Measurements from ENCODE around the gene TSHZ1.

Gene TSHZ1

DNA sequence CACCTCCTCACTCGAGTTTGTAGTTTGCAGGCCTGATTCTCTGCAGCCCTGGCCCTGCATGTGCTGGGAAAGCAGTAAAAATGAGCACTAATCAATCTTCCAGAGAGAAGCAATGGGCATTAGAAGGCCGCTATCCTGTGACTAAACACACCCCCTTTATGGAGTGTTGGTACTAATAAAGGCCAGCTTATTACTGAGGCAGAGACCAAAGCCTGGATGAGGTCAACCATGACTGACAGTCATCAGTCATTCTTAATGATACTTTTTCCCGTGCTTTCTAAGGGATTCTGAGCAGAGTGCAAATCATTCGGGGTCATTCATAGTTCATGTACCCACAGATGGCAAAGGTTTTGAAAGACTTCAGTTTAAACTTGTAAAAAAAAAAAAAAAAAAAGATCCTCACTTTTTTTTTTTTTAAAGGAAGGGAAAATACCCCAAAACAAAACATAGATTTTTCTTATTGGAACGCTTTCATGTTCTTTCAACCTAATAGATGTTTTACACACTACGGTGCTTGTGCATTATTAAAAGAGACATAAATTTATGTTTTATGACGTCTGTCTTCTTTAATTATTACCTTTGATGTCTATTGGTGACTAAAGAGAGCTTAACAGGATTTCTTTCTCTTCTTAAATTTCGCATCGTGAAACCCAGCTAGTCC lies 13.2 kb downstream of the TSHZ1 start:
- DNase-seq (ENCODE audit: extremely low read depth, low read depth): no peak
- TF ChIP-seq, protein P1, sequence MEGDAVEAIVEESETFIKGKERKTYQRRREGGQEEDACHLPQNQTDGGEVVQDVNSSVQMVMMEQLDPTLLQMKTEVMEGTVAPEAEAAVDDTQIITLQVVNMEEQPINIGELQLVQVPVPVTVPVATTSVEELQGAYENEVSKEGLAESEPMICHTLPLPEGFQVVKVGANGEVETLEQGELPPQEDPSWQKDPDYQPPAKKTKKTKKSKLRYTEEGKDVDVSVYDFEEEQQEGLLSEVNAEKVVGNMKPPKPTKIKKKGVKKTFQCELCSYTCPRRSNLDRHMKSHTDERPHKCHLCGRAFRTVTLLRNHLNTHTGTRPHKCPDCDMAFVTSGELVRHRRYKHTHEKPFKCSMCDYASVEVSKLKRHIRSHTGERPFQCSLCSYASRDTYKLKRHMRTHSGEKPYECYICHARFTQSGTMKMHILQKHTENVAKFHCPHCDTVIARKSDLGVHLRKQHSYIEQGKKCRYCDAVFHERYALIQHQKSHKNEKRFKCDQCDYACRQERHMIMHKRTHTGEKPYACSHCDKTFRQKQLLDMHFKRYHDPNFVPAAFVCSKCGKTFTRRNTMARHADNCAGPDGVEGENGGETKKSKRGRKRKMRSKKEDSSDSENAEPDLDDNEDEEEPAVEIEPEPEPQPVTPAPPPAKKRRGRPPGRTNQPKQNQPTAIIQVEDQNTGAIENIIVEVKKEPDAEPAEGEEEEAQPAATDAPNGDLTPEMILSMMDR (IDR thresholded peaks at IDR 0.05; ENCODE audit: low read depth, low read length): no peak

DNA sequence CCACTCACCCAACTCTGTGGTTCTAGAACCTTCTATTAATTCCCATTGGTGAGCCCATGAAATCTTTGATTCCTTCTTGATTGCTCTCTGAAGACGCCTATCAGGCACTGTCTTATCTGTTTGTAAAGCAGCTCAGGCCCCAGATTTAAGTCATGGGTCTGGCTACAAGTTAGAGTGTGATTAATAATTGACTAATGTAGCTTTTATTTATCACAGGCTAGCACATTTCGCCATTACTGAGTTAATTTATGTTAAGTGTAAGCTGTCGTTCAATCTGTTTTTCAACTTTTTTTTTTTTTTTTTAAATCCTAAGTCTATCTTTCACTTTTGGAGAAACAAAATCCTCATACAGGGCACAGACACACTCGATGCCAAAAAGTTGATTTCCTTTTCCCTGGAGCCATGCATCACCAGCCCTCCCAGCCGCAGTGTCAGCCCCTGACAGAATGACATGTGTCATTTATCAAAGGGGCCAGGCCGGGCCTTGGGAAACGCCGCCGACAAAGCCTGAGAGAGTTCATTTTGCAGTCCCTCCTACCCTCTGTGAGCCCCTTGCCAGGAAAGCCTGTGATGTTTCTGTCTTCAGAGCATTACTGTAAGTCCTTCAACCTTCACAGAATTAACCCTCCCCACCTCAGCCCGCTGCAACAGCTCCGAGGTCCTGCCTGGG lies 15.8 kb downstream of the TSHZ1 start:
- no peak for DNase-seq (ENCODE audit: extremely low read depth, low read depth)
- TF ChIP-seq, protein P1 (IDR thresholded peaks at IDR 0.05; ENCODE audit: low read depth, low read length): no peak

DNA sequence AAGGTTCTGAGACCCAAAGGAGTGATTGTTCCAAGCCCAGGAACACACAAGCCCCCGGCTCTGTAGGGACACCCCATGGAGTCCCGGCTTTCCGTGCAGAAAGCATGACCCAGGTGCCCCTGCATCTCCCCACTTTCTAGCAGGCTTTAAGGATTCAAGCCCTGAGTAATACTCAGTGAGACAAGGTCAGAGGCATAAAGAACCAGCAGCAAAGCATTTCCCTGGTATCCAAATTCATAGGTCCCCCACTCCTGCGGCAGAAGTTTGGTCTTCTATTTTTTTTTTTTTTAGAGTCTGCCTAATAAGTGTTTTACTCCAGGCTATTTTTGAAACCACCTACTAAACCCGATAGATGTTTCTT lies 16.3 kb downstream of the TSHZ1 start:
- no peak for DNase-seq (ENCODE audit: extremely low read depth, low read depth)
- TF ChIP-seq, protein P1 (IDR thresholded peaks at IDR 0.05; ENCODE audit: low read depth, low read length): no peak

DNA sequence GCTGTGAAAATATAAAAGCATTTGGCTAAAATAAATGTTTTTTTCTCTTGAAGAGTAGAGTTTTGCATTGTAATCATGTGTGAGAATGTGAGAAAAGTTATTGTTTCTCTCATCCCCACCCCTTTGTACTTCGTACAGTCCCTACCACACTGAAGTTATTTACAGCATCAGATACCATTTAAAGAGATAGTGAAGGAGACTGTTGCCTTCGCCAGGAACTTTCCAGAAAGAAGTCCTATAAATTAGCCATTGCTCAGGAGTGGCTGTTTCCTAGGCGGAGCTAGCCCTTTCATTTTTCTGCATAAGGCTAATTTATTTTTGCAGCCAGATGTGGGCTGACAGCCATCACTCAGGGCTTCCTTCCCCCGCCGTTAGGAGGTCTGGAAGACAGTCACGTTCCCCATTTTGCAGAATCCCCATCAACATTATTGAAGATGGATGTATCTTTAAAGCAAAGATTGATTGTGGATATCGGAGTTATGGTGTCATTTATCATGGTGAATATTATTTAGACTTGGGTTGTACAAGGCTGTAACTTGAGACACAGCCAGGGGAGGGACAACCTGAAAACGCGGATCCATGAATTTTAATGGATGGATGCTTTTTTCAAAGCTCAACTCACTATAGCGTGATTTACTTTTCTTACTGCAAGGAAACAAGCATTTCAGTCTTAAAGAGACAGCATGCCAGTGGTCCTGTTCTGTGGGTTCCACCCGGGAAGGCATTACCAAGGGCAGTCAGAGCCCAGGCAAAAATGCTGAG lies 17.1 kb downstream of the TSHZ1 start:
- DNase-seq (ENCODE audit: extremely low read depth, low read depth): no peak
- TF ChIP-seq, protein P1 (IDR thresholded peaks at IDR 0.05; ENCODE audit: low read depth, low read length): no peak

DNA sequence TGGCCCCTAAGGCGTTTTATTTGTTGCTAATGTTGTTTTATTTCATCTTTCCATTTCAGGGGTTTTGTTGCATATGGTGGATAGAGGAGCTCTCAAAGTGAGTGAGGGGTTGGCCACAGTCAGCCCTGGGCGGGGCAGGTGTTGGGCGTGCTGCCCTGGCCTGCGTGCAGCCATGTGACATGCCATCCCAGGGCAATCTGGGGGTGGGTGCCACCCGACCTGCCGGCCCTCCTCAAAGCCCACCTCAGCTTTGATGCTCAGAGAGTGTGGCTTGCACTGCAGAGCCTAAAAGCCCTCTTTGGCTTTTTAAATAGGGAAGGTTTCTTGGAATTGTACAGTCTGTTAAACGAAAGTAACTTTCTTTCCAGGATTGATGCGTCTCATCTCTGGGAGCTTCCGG lies 18.4 kb downstream of the TSHZ1 start:
- TF ChIP-seq, protein P1 (IDR thresholded peaks at IDR 0.05; ENCODE audit: low read depth, low read length): no peak
- DNase-seq (ENCODE audit: extremely low read depth, low read depth): no peak

DNA sequence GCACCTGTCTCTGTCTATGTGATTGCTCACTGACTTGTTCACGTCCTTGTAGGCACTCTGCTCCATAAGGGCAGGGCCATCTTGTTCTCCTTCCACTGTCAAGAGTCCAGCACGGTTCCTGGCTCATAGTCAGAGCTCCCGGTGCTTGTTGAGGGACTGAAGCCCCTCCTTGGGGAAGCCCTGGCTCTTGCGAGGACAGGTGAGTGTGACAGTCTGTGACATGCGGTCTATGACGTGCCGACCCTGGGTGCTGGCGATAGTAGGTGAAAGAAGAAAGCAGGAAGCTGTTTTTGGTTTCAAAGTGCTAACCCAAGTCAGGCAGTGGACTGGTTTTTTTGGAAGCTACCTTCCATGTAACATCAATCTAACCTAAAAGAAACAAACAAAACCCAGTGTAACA lies 18.8 kb downstream of the TSHZ1 start:
- TF ChIP-seq, protein P1 (IDR thresholded peaks at IDR 0.05; ENCODE audit: low read depth, low read length): no peak
- DNase-seq (ENCODE audit: extremely low read depth, low read depth): no peak
